AML-193 (cell line): ENCODE results near the gene GPR107.

Experiments
- DNase-seq, 2 experiments: peaks; one replicate each; lab custom pipeline; 2025; lab: John Stamatoyannopoulos, UW

The GPR107 gene

GRCh38 chr9:130110166-130110565, 56.5 kb downstream of the GPR107 start:
- no peak for DNase-seq

GRCh38 chr9:130110596-130111021, 56.9 kb downstream of the GPR107 start:
- DNase-seq: no peak

GRCh38 chr9:130111786-130112537, 58.3 kb downstream of the GPR107 start:
- DNase-seq: no peak

- DNase-seq: no peak
These were observed 58.9 kb downstream of the GPR107 start for GRCh38 chr9:130112538-130113151.

- no peak for DNase-seq
These were observed 61.0 kb downstream of the GPR107 start for GRCh38 chr9:130114741-130115140.

DNA sequence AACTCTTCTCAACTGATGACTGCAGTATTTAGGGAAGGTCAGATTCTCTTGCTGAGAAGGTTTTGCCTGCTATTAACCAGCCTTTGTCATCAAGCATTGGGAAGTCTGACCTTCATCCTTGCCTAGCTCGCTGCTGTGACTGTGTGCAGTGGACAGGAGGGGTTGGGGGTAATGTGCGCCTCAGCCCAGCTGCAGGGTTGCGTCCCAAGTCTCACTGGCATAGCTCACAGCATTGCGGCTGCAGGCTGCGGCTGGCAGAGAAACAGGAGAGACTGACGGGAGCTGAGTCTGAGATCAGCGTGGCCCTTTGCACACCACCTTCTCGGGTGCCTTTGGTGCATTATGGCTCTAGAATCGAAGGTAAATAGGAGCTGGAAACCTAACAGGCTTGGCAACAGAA, 62.6 kb downstream of the GPR107 start:
- DNase-seq: no peak

DNA sequence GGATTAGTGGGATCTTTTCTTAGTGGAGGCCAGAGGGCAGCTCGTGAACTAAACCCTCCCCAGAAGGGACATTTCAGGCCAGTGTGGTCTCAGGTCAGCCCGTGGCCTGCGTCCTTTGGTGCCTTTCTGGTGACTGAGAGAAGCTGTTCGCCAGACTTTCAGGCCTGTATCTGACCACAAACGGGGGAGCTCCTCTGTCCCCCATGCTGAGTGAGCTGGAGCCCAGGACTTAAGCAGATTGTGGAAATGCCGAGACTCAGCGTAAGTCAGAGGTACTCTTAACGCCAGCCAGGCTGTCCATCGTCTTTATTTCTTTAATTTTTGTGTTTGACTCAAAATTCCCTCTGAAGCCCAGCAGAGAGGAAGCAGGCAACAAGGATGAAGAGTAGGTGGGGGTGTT, 63.7 kb downstream of the GPR107 start:
- DNase-seq: no peak

DNA sequence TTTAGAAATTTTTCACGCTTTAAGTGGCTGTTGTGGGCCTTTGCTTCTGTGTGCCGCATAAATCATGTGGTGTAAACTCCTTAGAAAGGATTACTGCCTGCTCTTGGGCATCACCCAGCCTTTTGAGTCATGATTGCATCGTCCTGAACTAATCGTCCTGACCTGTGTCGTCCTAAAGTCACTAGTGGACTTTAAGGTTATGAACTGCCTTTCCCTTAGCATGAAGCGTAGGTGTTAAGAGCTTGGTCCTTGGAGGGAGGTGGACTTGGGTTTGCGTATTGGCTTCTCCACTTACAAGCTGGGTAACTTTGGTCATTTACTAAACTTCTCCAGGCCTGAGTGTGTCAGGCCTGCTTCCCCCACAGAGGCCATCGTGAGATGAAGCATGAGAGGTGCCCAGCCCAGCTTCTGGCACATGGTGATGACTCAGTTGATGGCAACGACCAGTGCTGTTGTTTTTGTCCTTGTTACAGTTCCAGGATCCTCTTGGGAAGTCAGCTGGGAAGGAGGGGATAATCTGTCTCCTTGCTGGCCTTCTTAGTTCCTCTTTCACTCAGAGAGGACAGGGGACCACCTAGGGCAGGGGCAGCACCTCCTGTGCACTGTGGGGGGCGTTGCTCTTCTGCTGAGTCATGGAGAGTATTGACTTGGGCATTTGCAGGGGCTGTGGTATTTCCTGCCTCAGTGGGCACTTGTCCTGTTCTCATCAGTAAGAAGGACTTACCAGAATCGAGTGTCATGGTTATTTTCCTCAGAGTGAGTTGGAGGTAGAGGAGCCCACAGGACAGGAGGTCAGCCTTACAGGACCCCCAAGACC, 64.3 kb downstream of the GPR107 start:
- DNase-seq: no peak

DNA sequence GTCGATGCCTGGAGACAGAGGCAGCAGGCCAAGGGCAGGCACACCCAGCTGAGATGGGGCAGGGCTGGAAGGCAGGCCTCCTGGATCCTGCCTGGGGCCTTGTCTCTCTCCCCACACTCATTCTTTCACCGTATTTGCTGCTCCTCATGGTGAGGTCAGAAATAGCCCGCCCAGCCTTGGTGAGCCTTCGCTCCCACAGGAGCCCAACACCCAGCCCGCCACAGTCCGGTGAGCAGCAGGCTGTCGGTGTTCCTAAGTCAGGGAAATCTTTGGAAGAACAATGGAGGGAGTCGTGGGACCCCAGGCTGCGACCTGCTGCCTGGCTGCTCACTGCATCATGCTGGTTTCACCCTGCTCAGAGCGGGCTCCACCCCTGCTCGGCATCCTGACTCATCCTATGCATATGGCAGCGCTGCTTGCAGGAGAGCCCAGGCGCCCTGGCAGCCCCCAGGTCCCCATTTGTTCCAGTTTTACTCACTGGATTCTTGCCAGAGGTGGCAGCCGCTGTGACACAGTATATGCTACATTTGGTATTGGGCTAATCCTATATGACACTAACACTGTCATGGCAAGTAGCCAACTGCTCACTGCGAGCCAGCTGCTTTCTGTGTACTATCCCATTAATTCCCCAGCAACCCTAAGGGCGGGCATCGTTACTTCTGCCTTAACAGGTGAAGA, 65.3 kb downstream of the GPR107 start:
- no peak for DNase-seq

DNA sequence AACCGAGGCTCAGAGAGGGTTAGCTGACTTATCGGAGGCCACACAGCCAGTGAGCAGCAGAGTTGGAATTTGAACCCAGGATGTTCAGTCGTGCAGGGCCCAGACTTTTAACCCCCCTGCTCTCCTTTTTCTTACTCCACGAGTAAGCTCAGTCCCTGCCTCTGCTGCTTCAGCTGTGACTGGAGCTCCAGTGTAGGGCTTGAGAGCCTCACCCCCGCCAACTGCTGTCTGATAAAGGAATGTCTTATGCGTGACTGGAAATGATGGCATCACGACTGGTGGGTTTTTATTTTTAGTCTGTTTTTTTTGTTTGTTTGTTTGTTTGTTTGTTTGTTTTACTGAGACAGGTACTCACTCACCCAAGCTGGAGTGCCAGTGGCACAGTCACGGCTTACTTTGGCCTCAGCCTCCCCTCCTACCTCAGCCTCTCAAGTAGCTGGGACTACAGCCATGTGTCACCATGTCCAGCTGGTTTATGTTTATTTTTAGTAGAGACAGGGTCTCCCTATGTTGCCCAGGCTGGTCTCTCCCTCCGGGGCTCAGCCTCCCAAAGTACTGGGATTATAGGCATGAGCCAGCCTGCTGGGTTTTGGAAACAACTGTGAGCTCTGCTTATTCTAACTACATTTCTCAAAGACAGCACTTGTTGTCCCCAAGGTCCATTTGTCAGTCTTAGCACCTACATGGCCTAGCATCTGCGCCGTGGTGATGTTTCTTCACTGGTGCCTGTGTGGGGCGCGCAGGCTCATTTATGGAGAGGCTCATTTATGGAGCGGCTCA, 66.0 kb downstream of the GPR107 start:
- no peak for DNase-seq

DNA sequence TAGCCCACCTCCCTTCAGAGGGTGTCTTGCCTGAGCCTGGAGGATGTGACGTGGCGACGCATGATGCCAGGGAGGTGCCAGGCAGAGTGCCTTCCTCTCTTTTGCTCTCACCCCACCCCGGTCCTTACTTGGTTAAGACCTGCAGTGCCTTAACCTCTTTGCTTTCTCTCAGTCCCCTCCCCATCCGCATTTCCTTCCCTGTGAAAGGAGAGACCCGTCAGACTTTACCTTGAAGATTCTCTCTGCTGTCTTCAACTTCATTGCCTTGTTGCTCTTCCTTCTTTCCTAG, 66.5 kb downstream of the GPR107 start:
- no peak for DNase-seq

GRCh38 chr9:130120832-130121231, 67.1 kb downstream of the GPR107 start:
- DNase-seq: no peak

DNA sequence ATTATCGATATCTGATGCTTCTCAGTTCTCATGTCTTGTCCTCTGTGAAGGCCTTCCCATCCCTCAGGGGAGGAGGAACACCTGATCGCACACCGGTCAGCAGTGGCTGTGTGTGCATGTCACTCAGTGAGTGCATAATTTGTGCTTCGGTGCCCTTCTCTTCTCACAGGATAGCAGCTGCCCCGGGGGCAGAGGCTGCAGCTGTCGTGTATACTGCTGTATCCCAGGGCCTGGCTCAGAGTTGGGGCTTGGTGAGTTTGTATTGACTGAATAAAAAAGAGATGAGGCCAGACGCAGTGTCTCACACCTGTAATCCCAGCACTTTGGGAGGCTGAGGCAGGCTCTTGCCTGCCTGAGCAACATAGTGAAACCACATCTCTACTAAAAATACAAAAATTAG, 68.8 kb downstream of the GPR107 start:
- DNase-seq: no peak

DNA sequence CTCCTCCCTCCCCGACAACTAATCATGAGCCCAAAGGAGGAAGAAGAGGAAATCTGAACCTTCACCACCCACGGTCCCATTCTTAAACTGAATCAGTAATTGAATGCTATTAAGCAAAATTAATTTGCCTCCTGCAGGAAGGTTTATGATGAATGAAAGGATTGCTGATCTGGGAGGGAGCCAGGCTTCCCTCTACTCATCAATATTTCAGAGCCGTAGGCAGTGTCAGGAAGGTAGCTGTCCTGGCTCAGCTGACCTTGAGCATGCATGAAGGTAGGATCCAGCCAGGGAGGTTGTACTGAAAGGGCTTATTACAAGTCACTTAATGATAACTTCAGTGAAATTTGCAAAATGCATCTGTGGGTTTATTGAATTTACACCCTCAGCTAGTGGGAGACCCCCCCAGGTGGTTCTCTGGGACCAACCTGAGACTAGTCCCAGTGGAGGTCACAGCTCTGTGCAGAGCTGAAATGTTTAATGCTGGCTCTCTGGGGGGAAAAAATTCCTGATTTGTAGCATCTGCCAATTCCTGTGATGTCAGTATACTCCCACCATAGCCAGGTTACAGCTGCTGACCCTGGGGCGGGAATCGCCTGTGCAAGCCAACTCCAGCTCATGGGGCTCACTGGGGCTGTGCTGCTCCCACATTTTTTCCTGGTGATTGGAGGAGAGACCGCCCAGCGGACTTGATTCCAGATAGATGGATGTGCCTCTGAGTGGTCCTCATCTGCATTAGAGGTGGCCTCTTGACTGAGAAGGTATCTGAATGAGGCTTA, 70.6 kb downstream of the GPR107 start:
- no peak for DNase-seq

- DNase-seq: no peak
These were observed 73.2 kb downstream of the GPR107 start for GRCh38 chr9:130126721-130127433.

DNA sequence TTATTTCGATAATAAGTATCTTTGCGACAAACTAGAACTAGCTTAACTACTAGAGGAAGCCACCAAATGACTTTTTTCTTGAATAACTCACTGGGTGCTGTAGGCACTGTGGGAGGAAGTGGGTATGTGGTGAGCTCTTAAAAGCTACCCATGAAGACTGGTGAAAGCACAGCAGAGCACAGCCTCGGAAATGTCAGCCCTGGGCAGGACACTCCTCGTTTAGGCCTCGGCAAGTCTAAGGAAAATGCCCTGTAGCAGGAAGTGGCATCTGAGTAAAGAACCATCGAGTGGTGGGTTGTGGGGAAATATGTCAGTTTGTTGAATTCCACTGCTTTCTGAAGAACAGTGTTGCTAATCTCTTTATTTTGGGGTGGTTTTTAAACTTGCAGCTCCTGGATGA, 74.5 kb downstream of the GPR107 start:
- DNase-seq: peak; percentile 65 to 67

GRCh38 chr9:130128733-130129431, 75.2 kb downstream of the GPR107 start:
- peak; percentile 83 to 91 for DNase-seq

- DNase-seq: no peak
These were observed 75.8 kb downstream of the GPR107 start for GRCh38 chr9:130129432-130130061.

- no peak for DNase-seq
These were observed 79.0 kb downstream of the GPR107 start for GRCh38 chr9:130132746-130133145.
